ENCODE data around the gene BEND3. TPM values are rescaled to one million over a fixed set of nuclear protein-coding genes. Genes with fewer than 3 reads are reported as not detected.

BEND3 gene
- total RNA-seq, 4 donors from 2014 or later: 1.1 to 3.2 (median 1.5) TPM

DNA sequence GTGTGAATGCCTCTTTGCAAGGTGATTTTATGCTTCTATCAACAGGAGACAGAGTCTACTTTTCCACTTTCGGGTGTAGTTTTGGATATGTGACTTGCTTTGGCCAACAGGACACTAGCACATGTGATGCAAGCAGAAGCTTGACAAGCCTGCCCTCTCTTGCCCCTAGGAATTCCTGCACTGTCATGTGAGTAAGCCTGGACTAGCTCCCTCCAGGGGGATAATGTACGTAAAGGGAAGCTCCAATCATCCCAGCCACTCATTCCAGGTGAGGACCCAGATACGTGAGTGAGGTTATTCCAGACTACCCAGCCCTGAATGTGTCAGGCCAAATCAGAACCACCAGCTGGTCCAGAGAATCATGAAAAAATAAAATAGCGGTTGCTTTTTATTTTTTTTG lies 33.3 kb downstream of the BEND3 start:
- Histone ChIP-seq H3K27me3 (no peaks in the 10 kb centered on the region), H3K27ac (no peak overlapping the region), H3K4me3 (no peak overlapping the region), H3K4me1 (no peaks in the 10 kb centered on the region), H3K9me3 (no peaks in the 10 kb centered on the region), H3K36me3 (peaks cover 0 to 9% of the 10 kb centered on the region in 2 donors)
- no peak for ATAC-seq
- TF ChIP-seq POLR2A (IDR thresholded peaks at IDR 0.05) (no peak), POLR2AphosphoS5 (IDR thresholded peaks at IDR 0.05) (no peak), EP300 (IDR thresholded peaks at IDR 0.05) (no peak)
- TF ChIP-seq, protein P1, sequence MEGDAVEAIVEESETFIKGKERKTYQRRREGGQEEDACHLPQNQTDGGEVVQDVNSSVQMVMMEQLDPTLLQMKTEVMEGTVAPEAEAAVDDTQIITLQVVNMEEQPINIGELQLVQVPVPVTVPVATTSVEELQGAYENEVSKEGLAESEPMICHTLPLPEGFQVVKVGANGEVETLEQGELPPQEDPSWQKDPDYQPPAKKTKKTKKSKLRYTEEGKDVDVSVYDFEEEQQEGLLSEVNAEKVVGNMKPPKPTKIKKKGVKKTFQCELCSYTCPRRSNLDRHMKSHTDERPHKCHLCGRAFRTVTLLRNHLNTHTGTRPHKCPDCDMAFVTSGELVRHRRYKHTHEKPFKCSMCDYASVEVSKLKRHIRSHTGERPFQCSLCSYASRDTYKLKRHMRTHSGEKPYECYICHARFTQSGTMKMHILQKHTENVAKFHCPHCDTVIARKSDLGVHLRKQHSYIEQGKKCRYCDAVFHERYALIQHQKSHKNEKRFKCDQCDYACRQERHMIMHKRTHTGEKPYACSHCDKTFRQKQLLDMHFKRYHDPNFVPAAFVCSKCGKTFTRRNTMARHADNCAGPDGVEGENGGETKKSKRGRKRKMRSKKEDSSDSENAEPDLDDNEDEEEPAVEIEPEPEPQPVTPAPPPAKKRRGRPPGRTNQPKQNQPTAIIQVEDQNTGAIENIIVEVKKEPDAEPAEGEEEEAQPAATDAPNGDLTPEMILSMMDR (IDR thresholded peaks at IDR 0.05): no peak
- WGBS, 2 donors (ENCODE audit: low coverage in 1 of 2): 56 to 61% methylated on average over 3 to 4 of the region's 4 CpGs

- whole genome bisulfite sequencing, 2 donors (ENCODE audit: low coverage in 1 of 2): 61% methylated on average over 2 of the region's 5 CpGs; no CpG with 5 or more reads in 1 of the 2 donors
- TF ChIP-seq, protein P1 (IDR thresholded peaks at IDR 0.05): no peak
- no peak for TF ChIP-seq POLR2A (IDR thresholded peaks at IDR 0.05)
- no peak for TF ChIP-seq POLR2AphosphoS5 (IDR thresholded peaks at IDR 0.05)
- no peak for TF ChIP-seq EP300 (IDR thresholded peaks at IDR 0.05)
- peaks cover 0 to 8% of the 10 kb centered on the region in 2 donors for H3K36me3 ChIP-seq
- no peak overlapping the region for H3K4me3 ChIP-seq
- no peak for ATAC-seq
- H3K4me1 ChIP-seq: no peaks in the 10 kb centered on the region
- H3K9me3 ChIP-seq: no peaks in the 10 kb centered on the region
- no peak overlapping the region for H3K27ac ChIP-seq
- no peaks in the 10 kb centered on the region for H3K27me3 ChIP-seq
These were observed 35.3 kb downstream of the BEND3 start for GRCh38 chr6:107080036-107080435.

GRCh38 chr6:107079429-107079828 lies 35.9 kb downstream of the BEND3 start:
- Histone ChIP-seq H3K4me3 (no peak overlapping the region), H3K27me3 (no peaks in the 10 kb centered on the region), H3K36me3 (peaks cover 0 to 2% of the 10 kb centered on the region in 2 donors), H3K4me1 (no peaks in the 10 kb centered on the region), H3K9me3 (no peaks in the 10 kb centered on the region), H3K27ac (no peak overlapping the region)
- 60 to 83% methylated on average over 1 to 2 of the region's 4 CpGs for WGBS, 2 donors (ENCODE audit: low coverage in 1 of 2)
- no peak for TF ChIP-seq POLR2A (IDR thresholded peaks at IDR 0.05)
- TF ChIP-seq, protein P1 (IDR thresholded peaks at IDR 0.05): no peak
- TF ChIP-seq EP300 (IDR thresholded peaks at IDR 0.05): no peak
- no peak for TF ChIP-seq POLR2AphosphoS5 (IDR thresholded peaks at IDR 0.05)
- no peak for ATAC-seq

- TF ChIP-seq EP300 (IDR thresholded peaks at IDR 0.05): no peak
- TF ChIP-seq POLR2AphosphoS5 (IDR thresholded peaks at IDR 0.05): no peak
- TF ChIP-seq, protein P1 (IDR thresholded peaks at IDR 0.05): no peak
- no peak for TF ChIP-seq POLR2A (IDR thresholded peaks at IDR 0.05)
- Histone ChIP-seq H3K36me3 (no peaks in the 10 kb centered on the region), H3K9me3 (no peaks in the 10 kb centered on the region), H3K4me3 (no peak overlapping the region), H3K27me3 (no peaks in the 10 kb centered on the region), H3K27ac (no peak overlapping the region), H3K4me1 (no peaks in the 10 kb centered on the region)
- ATAC-seq: no peak
- WGBS, 2 donors (ENCODE audit: low coverage in 1 of 2): 78 to 81% methylated on average over 7 of the region's 7 CpGs
These were observed 37.6 kb downstream of the BEND3 start for GRCh38 chr6:107077710-107078109.

DNA sequence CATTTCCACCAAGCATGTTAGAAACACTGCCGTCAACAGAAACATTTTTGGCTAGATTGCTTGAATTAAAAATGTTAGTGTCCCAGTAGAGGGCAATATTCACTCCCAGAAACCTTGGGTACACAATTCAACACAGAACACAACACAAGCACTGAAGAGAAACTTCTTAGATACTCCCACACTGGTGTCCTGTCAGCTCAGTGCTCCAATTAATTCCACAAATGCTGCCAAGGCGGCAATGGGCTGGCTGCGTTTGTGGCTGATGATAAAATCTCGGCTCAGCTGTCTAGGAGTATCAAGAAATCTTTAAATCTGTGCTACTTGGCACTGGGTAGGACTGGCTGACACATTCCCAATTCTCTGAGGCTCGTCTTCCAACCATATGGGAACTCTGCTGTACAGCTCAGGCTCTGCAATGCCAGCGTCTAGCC lies 39.3 kb downstream of the BEND3 start:
- Histone ChIP-seq H3K9me3 (no peaks in the 10 kb centered on the region), H3K4me1 (no peaks in the 10 kb centered on the region), H3K36me3 (no peaks in the 10 kb centered on the region), H3K4me3 (no peak overlapping the region), H3K27me3 (no peaks in the 10 kb centered on the region), H3K27ac (no peak overlapping the region)
- WGBS, 2 donors (ENCODE audit: low coverage in 1 of 2): 44 to 52% methylated on average over 6 of the region's 6 CpGs
- ATAC-seq: no peak
- TF ChIP-seq, protein P1 (IDR thresholded peaks at IDR 0.05): no peak
- TF ChIP-seq POLR2AphosphoS5 (IDR thresholded peaks at IDR 0.05) (no peak), POLR2A (IDR thresholded peaks at IDR 0.05) (no peak), EP300 (IDR thresholded peaks at IDR 0.05) (no peak)
